Measurements from ENCODE around the gene MAP1B. TPM values are rescaled to one million over a fixed set of nuclear protein-coding genes. Genes with fewer than 3 reads are reported as not detected.

The MAP1B gene
- polyA plus RNA-seq, 1 experiment = 55.3 TPM

DNA sequence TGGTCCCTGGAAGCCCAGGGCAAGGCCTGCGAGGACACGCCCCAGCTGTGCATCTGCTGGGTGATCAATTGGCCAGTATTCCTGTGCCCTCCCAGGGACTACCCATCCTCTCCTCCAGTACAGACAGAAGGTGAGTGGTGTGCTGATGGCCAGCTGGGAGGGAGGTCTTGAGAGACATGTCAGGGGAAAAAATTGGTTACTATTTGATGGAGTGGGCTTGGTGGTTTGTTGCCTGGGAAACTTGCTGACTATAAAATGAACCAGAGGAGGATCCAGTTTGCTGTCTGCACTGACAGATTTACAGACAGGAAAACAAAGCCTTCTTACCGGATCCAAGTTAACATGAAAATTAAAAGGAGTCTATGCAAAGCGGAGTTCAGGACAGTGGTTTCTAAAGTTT, 40.3 kb downstream of the MAP1B start:
- POLR2A ChIA-PET = no interaction called here
- no peak for DNase-seq (ENCODE audit: low read depth, low spot score)

DNA sequence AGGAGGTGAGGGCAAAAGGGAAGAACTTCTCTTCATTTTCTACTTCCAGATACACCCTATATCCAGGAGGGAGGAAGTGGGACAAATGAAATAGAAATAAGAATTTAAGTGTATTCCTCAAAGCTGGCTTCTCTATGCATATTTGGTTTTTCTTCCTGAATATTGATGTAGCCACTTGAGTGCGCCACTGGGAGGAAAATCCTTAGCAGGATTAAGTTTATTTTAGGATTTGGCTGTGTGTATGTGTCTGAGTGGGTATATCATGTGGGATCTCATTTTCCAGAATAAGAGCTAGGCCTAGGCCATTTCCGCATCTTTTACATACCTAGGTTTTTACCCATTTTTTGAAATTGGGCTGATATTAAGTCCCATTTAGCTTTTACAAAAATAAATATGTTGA, 42.5 kb downstream of the MAP1B start:
- H3K9me3 ChIP-seq (ENCODE audit: control insufficient read depth, insufficient read depth, low read length) = no peaks in the 10 kb centered on the region
- H3K27me3 ChIP-seq (ENCODE audit: control insufficient read depth, insufficient read depth, low read length) = no peaks in the 10 kb centered on the region
- TF ChIP-seq, protein P1, sequence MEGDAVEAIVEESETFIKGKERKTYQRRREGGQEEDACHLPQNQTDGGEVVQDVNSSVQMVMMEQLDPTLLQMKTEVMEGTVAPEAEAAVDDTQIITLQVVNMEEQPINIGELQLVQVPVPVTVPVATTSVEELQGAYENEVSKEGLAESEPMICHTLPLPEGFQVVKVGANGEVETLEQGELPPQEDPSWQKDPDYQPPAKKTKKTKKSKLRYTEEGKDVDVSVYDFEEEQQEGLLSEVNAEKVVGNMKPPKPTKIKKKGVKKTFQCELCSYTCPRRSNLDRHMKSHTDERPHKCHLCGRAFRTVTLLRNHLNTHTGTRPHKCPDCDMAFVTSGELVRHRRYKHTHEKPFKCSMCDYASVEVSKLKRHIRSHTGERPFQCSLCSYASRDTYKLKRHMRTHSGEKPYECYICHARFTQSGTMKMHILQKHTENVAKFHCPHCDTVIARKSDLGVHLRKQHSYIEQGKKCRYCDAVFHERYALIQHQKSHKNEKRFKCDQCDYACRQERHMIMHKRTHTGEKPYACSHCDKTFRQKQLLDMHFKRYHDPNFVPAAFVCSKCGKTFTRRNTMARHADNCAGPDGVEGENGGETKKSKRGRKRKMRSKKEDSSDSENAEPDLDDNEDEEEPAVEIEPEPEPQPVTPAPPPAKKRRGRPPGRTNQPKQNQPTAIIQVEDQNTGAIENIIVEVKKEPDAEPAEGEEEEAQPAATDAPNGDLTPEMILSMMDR (IDR thresholded peaks at IDR 0.05; ENCODE audit: low read depth, low read length) = peak; percentile 41; the same call in 1 of the 2 replicates
- no peak overlapping the region for H3K4me3 ChIP-seq (ENCODE audit: low read depth, low read length)
- DNase-seq (ENCODE audit: low read depth, low spot score) = no peak
- POLR2A ChIA-PET = no interaction called here
- CTCF ChIA-PET = interaction anchor here (0.6 to 0.9 kb wide), 2 partner anchors 17 to 159 kb away, joined by 3 read pairs; no protein-coding TSS in a partner anchor
- H3K27ac ChIP-seq (ENCODE audit: low read depth, low read length) = no peak overlapping the region

More for the DNA sequence above, 40.3 kb downstream of the MAP1B start:
- Histone ChIP-seq H3K27me3 (ENCODE audit: control insufficient read depth, insufficient read depth, low read length) (no peaks in the 10 kb centered on the region), H3K4me3 (ENCODE audit: low read depth, low read length) (no peak overlapping the region), H3K27ac (ENCODE audit: low read depth, low read length) (no peak overlapping the region), H3K9me3 (ENCODE audit: control insufficient read depth, insufficient read depth, low read length) (no peaks in the 10 kb centered on the region)
- TF ChIP-seq, protein P1 (IDR thresholded peaks at IDR 0.05; ENCODE audit: low read depth, low read length) = no peak
- CTCF ChIA-PET = interaction anchor here (1.4 kb wide), 1 partner anchor 364 kb away, joined by 4 read pairs; no protein-coding TSS in a partner anchor

DNA sequence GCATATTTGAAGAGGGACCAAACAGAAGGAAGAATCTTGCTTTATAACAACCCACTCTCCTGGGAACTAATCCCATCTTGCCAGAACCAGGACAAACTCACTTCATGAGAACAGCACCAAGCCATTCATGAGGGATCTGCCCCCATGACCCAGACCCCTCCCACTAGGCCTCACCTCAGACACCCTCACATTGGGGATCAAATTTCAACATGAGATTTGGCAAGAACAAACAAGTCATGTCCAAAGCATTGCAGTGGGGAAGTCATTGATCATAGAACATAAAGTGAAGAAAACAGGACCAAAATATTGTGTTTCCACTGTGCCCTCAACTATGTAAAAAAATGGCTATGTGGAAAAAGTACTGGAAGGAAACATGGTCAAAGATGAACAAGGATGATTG, 43.9 kb downstream of the MAP1B start:
- TF ChIP-seq, protein P1 (IDR thresholded peaks at IDR 0.05; ENCODE audit: low read depth, low read length) = no peak
- Histone ChIP-seq H3K27ac (ENCODE audit: low read depth, low read length) (no peak overlapping the region), H3K27me3 (ENCODE audit: control insufficient read depth, insufficient read depth, low read length) (no peaks in the 10 kb centered on the region), H3K9me3 (ENCODE audit: control insufficient read depth, insufficient read depth, low read length) (no peaks in the 10 kb centered on the region), H3K4me3 (ENCODE audit: low read depth, low read length) (no peak overlapping the region)
- DNase-seq (ENCODE audit: low read depth, low spot score) = no peak
- CTCF ChIA-PET = no interaction called here
- POLR2A ChIA-PET = no interaction called here

DNA sequence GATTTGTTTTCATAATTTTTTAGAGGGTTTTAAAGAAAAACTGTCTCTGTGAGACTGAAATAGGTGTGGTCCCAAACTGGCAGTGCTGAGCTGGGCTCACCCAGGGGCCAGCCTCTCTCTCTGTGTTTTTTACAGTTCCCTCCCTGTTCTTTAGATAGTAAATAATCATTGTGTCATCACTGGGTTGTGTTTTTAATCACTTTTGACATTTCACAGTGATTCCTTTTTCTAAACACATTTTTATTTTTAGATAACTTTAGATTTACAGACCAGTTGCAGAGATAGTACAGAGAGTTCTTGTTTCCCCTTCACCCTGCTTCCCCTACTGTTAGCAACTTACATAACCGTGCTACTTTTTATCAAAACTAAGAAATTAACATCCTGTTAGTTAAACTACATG, 44.4 kb downstream of the MAP1B start:
- H3K27me3 ChIP-seq (ENCODE audit: control insufficient read depth, insufficient read depth, low read length) = no peaks in the 10 kb centered on the region
- H3K9me3 ChIP-seq (ENCODE audit: control insufficient read depth, insufficient read depth, low read length) = no peaks in the 10 kb centered on the region
- ChIA-PET CTCF (no interaction called here), POLR2A (no interaction called here)
- TF ChIP-seq, protein P1 (IDR thresholded peaks at IDR 0.05; ENCODE audit: low read depth, low read length) = no peak
- no peak overlapping the region for H3K27ac ChIP-seq (ENCODE audit: low read depth, low read length)
- no peak overlapping the region for H3K4me3 ChIP-seq (ENCODE audit: low read depth, low read length)
- DNase-seq (ENCODE audit: low read depth, low spot score) = no peak

DNA sequence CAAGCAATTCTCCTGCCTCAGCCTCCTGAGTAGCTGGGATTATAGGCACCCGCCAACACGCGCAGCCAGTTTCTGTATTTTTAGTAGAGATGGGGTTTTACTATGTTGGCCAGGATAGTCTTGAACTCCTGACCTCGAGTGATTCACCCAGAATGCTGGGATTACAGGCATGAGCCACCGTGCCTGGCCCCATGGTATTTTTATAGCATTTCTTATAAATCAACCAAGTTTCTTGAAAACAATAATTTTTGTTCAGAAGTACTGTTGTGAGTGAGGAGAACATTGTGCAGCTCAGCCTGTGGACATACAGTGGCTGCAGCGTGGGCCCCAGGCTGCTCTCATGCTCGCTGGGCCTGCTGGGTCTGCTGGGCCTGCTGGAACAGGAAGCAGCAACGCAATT, 45.3 kb downstream of the MAP1B start:
- Histone ChIP-seq H3K27ac (ENCODE audit: low read depth, low read length) (no peak overlapping the region), H3K27me3 (ENCODE audit: control insufficient read depth, insufficient read depth, low read length) (no peaks in the 10 kb centered on the region), H3K4me3 (ENCODE audit: low read depth, low read length) (no peak overlapping the region), H3K9me3 (ENCODE audit: control insufficient read depth, insufficient read depth, low read length) (no peaks in the 10 kb centered on the region)
- no peak for DNase-seq (ENCODE audit: low read depth, low spot score)
- ChIA-PET POLR2A (no interaction called here), CTCF (no interaction called here)
- TF ChIP-seq, protein P1 (IDR thresholded peaks at IDR 0.05; ENCODE audit: low read depth, low read length) = no peak

Data from AG04450 (cell line).